ENCODE data around the gene FAM236D. TPM values are rescaled to one million over a fixed set of nuclear protein-coding genes. Genes with fewer than 3 reads are reported as not detected.

The FAM236D gene
- total RNA-seq, result not detected in 2 replicates

DNA sequence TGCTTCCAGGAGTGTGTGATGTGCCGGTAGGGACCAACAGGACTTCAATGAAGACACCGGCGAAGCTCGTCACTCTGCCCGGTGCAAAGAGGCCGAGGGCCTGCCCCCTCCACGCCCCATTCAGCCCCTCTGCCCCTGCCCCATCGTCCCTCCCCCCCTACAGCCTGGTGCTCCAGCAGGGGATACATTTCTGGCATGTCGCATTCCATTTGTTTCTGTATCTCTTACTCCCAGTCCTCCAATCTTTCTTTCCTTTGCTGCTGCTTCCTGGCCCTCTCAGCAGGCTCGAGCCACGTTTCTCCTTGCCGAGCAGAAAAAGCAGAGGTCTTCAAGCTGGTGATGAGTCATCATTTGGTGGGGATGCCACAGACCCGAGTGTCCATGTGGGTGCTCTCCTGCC is at the start of gene FAM236D:
Gene FAM236D, minus strand, starts transcription at position 101 of the 400 bp plus-strand sequence. Its CDS starts 100 bp downstream, at position 1.

DNA sequence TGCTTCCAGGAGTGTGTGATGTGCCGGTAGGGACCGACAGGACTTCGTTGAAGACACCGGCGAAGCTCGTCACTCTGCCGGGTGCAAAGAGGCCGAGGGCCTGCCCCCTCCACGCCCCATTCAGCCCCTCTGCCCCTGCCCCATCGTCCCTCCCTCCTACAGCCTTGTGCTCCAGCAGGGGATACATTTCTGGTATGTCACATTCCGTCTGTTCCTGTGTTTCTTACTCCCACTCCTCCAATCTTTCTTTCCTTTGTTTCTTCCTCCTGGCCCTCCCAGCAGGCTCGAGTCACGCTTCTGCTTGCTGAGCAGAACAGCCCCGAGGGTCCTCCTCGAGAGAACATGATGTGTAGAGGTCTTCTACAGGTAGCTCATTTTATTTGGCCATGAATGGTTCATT is 25.4 kb downstream of the FAM236D start, which contains the start of gene FAM236B:
Gene FAM236B, minus strand, starts transcription at position 101 of the 400 bp plus-strand sequence. Its CDS starts 100 bp downstream, at position 1.

DNA sequence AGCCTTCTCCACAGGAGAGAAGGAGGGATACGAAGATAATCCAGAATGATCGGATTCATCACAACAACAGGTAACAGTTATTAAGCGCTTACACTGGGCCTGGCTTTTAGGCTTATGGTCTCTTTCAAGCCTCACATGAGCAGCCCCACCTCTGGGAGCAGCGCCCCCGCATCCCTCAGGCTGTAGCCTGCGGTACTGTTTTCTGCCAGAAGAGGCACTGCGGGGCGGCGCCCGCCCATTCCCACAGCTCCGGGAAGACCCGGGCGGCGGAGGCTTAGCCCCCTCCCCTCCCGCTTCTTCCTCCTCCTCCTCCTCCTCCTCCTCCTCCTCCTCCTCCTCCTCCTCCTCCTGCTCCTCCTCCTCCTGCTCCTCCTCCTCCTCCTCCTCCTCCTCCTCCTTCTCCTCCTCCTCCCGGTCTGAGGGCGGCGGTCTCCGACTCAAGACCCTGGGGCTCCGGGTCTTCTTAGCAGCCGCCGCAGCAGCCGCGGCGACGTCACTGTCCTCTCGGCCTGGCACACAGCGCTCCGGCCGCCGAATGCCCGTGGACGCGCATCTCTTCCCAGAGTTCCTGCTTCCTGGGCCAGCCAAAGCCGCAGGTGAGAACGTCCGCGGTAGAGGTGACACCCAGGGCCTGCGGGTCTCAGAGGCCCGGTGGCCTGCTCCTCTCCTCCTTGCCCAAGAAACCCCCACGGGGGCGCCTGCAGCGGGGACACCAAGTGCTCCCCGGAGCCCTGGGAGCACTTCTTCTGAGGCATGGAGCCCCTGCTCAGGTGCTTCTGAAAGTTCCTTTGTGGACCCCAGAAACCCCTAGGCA is 31.1 kb downstream of the FAM236D start, which contains the start of gene DMRTC1B:
Gene DMRTC1B, plus strand, starts transcription at position 238 of the 814 bp plus-strand sequence. CDS start 68,246 bp downstream, outside the sequence.

Other genes with a start within 250 kb of the FAM236D start
- 25.1 and 28.9 TPM in 2 replicates for gene HDAC8, start 235.4 kb downstream of the FAM236D start, total RNA-seq
- 4.3 and 6.0 TPM in 2 replicates for gene PHKA1, start 93.9 kb downstream of the FAM236D start, total RNA-seq
- not detected in 2 replicates for gene DMRTC1B, start 31.3 kb downstream of the FAM236D start, total RNA-seq
- not detected in 2 replicates for gene FAM236B, start 25.6 kb downstream of the FAM236D start, total RNA-seq
- gene FAM236C, start 104.4 kb upstream of the FAM236D start, total RNA-seq, result not detected in 2 replicates
- gene FAM236A, start 130.0 kb upstream of the FAM236D start, total RNA-seq, result not detected in 2 replicates
- gene DMRTC1, start 135.6 kb upstream of the FAM236D start, total RNA-seq, result not detected in 2 replicates
- 0.09 TPM in 1 of 2 replicates, not detected in the other for gene PABPC1L2B, start 194.7 kb upstream of the FAM236D start, total RNA-seq